ENCODE measurements around the gene TNNT3. TPM values are rescaled to one million over a fixed set of nuclear protein-coding genes. Genes with fewer than 3 reads are reported as not detected.

The TNNT3 gene
- total RNA-seq, 1 donor from 2014 or later: 10.1 TPM

- H3K27ac ChIP-seq: no peak overlapping the region
Observed at GRCh38 chr11:1967641-1968225, 48.2 kb downstream of the TNNT3 start.

GRCh38 chr11:1968454-1969002 is 49.0 kb downstream of the TNNT3 start:
- intact Hi-C loops (cut with DNase I): no loop called here
- no peak for TF ChIP-seq CTCF (IDR thresholded peaks at IDR 0.05)

More at GRCh38 chr11:1967641-1968225, 48.2 kb downstream of the TNNT3 start:
- TF ChIP-seq CTCF (IDR thresholded peaks at IDR 0.05): no peak
- intact Hi-C loops (cut with DNase I): no loop called here
- DNase-seq (ENCODE audit: low spot score in 2 of 2): no peak
- H3K4me3 ChIP-seq: no peak overlapping the region
- no peaks in the 10 kb centered on the region for H3K4me1 ChIP-seq
- H3K27me3 ChIP-seq: no peaks in the 10 kb centered on the region
- H3K36me3 ChIP-seq: no peaks in the 10 kb centered on the region
- H3K9me3 ChIP-seq: no peaks in the 10 kb centered on the region

GRCh38 chr11:1969035-1969434 is 49.5 kb downstream of the TNNT3 start:
- Histone ChIP-seq H3K36me3 (no peaks in the 10 kb centered on the region), H3K4me3 (no peak overlapping the region), H3K27ac (no peak overlapping the region), H3K27me3 (no peaks in the 10 kb centered on the region), H3K9me3 (no peaks in the 10 kb centered on the region), H3K4me1 (no peaks in the 10 kb centered on the region)
- intact Hi-C loops (cut with DNase I): no loop called here
- TF ChIP-seq CTCF (IDR thresholded peaks at IDR 0.05): no peak
- DNase-seq (ENCODE audit: low spot score in 2 of 2): no peak

More at GRCh38 chr11:1968454-1969002, 49.0 kb downstream of the TNNT3 start:
- H3K36me3 ChIP-seq: no peaks in the 10 kb centered on the region
- no peaks in the 10 kb centered on the region for H3K27me3 ChIP-seq
- no peak overlapping the region for H3K27ac ChIP-seq
- no peaks in the 10 kb centered on the region for H3K9me3 ChIP-seq
- H3K4me1 ChIP-seq: no peaks in the 10 kb centered on the region
- no peak overlapping the region for H3K4me3 ChIP-seq
- no peak for DNase-seq (ENCODE audit: low spot score in 2 of 2)

- H3K27ac ChIP-seq: no peak overlapping the region
- intact Hi-C loops (cut with DNase I): no loop called here
- no peaks in the 10 kb centered on the region for H3K36me3 ChIP-seq
Observed at GRCh38 chr11:1969776-1970175, 50.3 kb downstream of the TNNT3 start.

GRCh38 chr11:1970956-1971355 is 51.5 kb downstream of the TNNT3 start:
- no peak for TF ChIP-seq CTCF (IDR thresholded peaks at IDR 0.05)
- Histone ChIP-seq H3K9me3 (no peaks in the 10 kb centered on the region), H3K27ac (no peak overlapping the region), H3K4me3 (no peak overlapping the region), H3K36me3 (no peaks in the 10 kb centered on the region), H3K27me3 (no peaks in the 10 kb centered on the region), H3K4me1 (no peaks in the 10 kb centered on the region)
- intact Hi-C loops (cut with DNase I): no loop called here
- DNase-seq (ENCODE audit: low spot score in 2 of 2): peak in 1 of 2 donors; percentile 28

More at GRCh38 chr11:1969776-1970175, 50.3 kb downstream of the TNNT3 start:
- Histone ChIP-seq H3K4me1 (no peaks in the 10 kb centered on the region), H3K9me3 (no peaks in the 10 kb centered on the region), H3K27me3 (no peaks in the 10 kb centered on the region), H3K4me3 (no peak overlapping the region)
- TF ChIP-seq CTCF (IDR thresholded peaks at IDR 0.05): no peak
- no peak for DNase-seq (ENCODE audit: low spot score in 2 of 2)
